NCI-H82 treated with DMSO at 0.1 percent for 48 hours (cell line): Measurements from ENCODE around the gene AADACL4.

Experiments used
- DNase-seq: peaks from one replicate; lab custom pipeline; 2025; ENCODE audit not compliant: unreplicated experiment; lab: John Stamatoyannopoulos, UW

The AADACL4 gene

GRCh38 chr1:12610941-12611340 lies 32.9 kb upstream of the AADACL4 start:
- DNase-seq: no peak

- no peak for DNase-seq
Observed at GRCh38 chr1:12613180-12613579, 30.7 kb upstream of the AADACL4 start.

- DNase-seq: no peak
Observed at GRCh38 chr1:12614402-12615158, 29.3 kb upstream of the AADACL4 start.

- DNase-seq: no peak
Observed at GRCh38 chr1:12615159-12615864, 28.6 kb upstream of the AADACL4 start.

- no peak for DNase-seq
Observed at GRCh38 chr1:12615865-12616708, 27.8 kb upstream of the AADACL4 start.

- DNase-seq: no peak
Observed at GRCh38 chr1:12616709-12617373, 27.0 kb upstream of the AADACL4 start.

GRCh38 chr1:12617511-12617900 lies 26.4 kb upstream of the AADACL4 start:
- no peak for DNase-seq

GRCh38 chr1:12617901-12618660 lies 25.8 kb upstream of the AADACL4 start, which contains the start of gene DHRS3:
TSS of gene DHRS3 (minus strand) at chr1:12618210. CDS start at chr1:12617348, 862 bp downstream.
- DNase-seq: peak; percentile 53

GRCh38 chr1:12618661-12618964 lies 25.3 kb upstream of the AADACL4 start:
- peak; percentile 16 for DNase-seq

- no peak for DNase-seq
Observed at GRCh38 chr1:12618965-12619791, 24.7 kb upstream of the AADACL4 start.

GRCh38 chr1:12619792-12620487 lies 23.9 kb upstream of the AADACL4 start:
- peak; percentile 69 for DNase-seq

GRCh38 chr1:12620488-12620865 lies 23.4 kb upstream of the AADACL4 start:
- no peak for DNase-seq

- no peak for DNase-seq
Observed at GRCh38 chr1:12620931-12621330, 23.0 kb upstream of the AADACL4 start.

GRCh38 chr1:12621346-12622335 lies 22.2 kb upstream of the AADACL4 start:
- no peak for DNase-seq

GRCh38 chr1:12622506-12622905 lies 21.4 kb upstream of the AADACL4 start:
- DNase-seq: no peak

- no peak for DNase-seq
Observed at GRCh38 chr1:12625276-12625675, 18.6 kb upstream of the AADACL4 start.

- DNase-seq: peak; percentile 66
Observed at GRCh38 chr1:12626888-12627287, 17.0 kb upstream of the AADACL4 start.

GRCh38 chr1:12627296-12627695 lies 16.6 kb upstream of the AADACL4 start:
- DNase-seq: peak; percentile 94
